C4-2B (cell line): ENCODE results near the gene SMIM24.

ENCODE experiments used
- H3K27ac ChIP-seq: fragments of 450-650 bp; 2 replicates; pipeline ENCODE4 v1.5.1; 2017
- CTCF ChIP-seq: fragments of 450-650 bp; conservative IDR thresholded peaks from 2 replicates; pipeline ENCODE4 v1.5.1; 2017; ENCODE audit warnings: mild to moderate bottlenecking
- ZFX ChIP-seq: fragments of 450-650 bp; IDR thresholded peaks from 2 replicates; pipeline ENCODE4 v1.6.1; 2017

The SMIM24 gene

GRCh38 chr19:3444695-3445234, 35.6 kb downstream of the SMIM24 start:
- H3K27ac ChIP-seq, result no peak overlapping the region

GRCh38 chr19:3443840-3444694, 36.3 kb downstream of the SMIM24 start:
- H3K27ac ChIP-seq, result no peak overlapping the region
- TF ChIP-seq ZFX (no peak), CTCF (no peak)

More at GRCh38 chr19:3444695-3445234, 35.6 kb downstream of the SMIM24 start:
- TF ChIP-seq CTCF, result no peak
- TF ChIP-seq ZFX, result no peak

- no peak overlapping the region for H3K27ac ChIP-seq
- TF ChIP-seq CTCF, result no peak
- TF ChIP-seq ZFX, result no peak
Measured at GRCh38 chr19:3442487-3443071, 37.7 kb downstream of the SMIM24 start.

- no peak overlapping the region for H3K27ac ChIP-seq
Measured at GRCh38 chr19:3441986-3442329, 38.4 kb downstream of the SMIM24 start.

GRCh38 chr19:3441089-3441985, 39.0 kb downstream of the SMIM24 start:
- H3K27ac ChIP-seq, result no peak overlapping the region
- TF ChIP-seq CTCF, result no peak
- TF ChIP-seq ZFX, result no peak

More at GRCh38 chr19:3441986-3442329, 38.4 kb downstream of the SMIM24 start:
- TF ChIP-seq CTCF (no peak), ZFX (no peak)

GRCh38 chr19:3440082-3440481, 40.2 kb downstream of the SMIM24 start:
- H3K27ac ChIP-seq, result no peak overlapping the region
- TF ChIP-seq CTCF (no peak), ZFX (no peak)
